Fibroblast of lung (primary cell): ENCODE measurements around the gene CSE1L. TPM values are rescaled to one million over a fixed set of nuclear protein-coding genes. Genes with fewer than 3 reads are reported as not detected.
A peak's percentile ranks its signal among the peaks of the same experiment; 100 is the strongest.

Experiments used
- DNase-seq, 2 donors: peaks; one replicate each; pipeline versions ENCODE4 v3.0.0 to v3.0.0-alpha.2; 2010; ENCODE audit warnings: low read depth in 2 of 2
- H2AFZ ChIP-seq: 2 replicates; pipeline ENCODE4 v1.5.1; 2012; ENCODE audit warnings: low read length, control low read depth, inconsistent platforms
- H3K27ac ChIP-seq: 2 replicates; pipeline ENCODE4 v1.5.1; 2011; ENCODE audit warnings: low read length, control low read depth; ENCODE audit not compliant: insufficient read depth
- H3K27me3 ChIP-seq: 2 replicates; pipeline ENCODE4 v1.5.1; 2011; ENCODE audit warnings: mild to moderate bottlenecking, low read length; ENCODE audit not compliant: control insufficient read depth, insufficient read depth
- H3K36me3 ChIP-seq: 2 replicates; pipeline ENCODE4 v1.5.1; 2011; ENCODE audit warnings: low read length; ENCODE audit not compliant: control insufficient read depth, insufficient read depth
- H3K4me1 ChIP-seq: 2 replicates; pipeline ENCODE4 v1.5.1; 2011; ENCODE audit warnings: low read length; ENCODE audit not compliant: control insufficient read depth, insufficient read depth; ENCODE audit errors: extremely low read depth
- H3K4me2 ChIP-seq: 2 replicates; pipeline ENCODE4 v1.5.1; 2011; ENCODE audit warnings: low read length, control low read depth; ENCODE audit not compliant: insufficient read depth; ENCODE audit errors: extremely low read depth
- H3K4me3 ChIP-seq, 4 experiments: fragments of 200-600 bp in 1 of 4; sonication (generic) in 1 of 4; replicated peaks in 1 of 4; 2 replicates each; pipeline ENCODE4 v1.5.1; 2011 to 2016; ENCODE audit warnings: low read length in 4 of 4, low read depth in 3 of 4, mild to moderate bottlenecking in 3 of 4, control low read depth in 2 of 4, inconsistent platforms in 1 of 4, mixed read lengths in 1 of 4; ENCODE audit not compliant: insufficient read depth in 1 of 4; ENCODE audit errors: control extremely low read depth in 1 of 4
- H3K79me2 ChIP-seq: 2 replicates; pipeline ENCODE4 v1.5.1; 2012; ENCODE audit warnings: mild to moderate bottlenecking, low read length, inconsistent platforms; ENCODE audit not compliant: control insufficient read depth, insufficient read depth
- H3K9ac ChIP-seq: 2 replicates; pipeline ENCODE4 v1.5.1; 2011; ENCODE audit warnings: mild to moderate bottlenecking, low read length, control low read depth; ENCODE audit not compliant: insufficient read depth
- H3K9me3 ChIP-seq: 2 replicates; pipeline ENCODE4 v1.5.1; 2012; ENCODE audit warnings: low read depth, low read length; ENCODE audit not compliant: control insufficient read depth, insufficient read depth
- H4K20me1 ChIP-seq: 2 replicates; pipeline ENCODE4 v1.5.1; 2011; ENCODE audit warnings: low read length; ENCODE audit not compliant: control insufficient read depth, insufficient read depth; ENCODE audit errors: extremely low read depth
- EZH2 ChIP-seq: IDR thresholded peaks from 2 replicates; pipeline ENCODE4 v1.5.1; 2012; ENCODE audit warnings: low read length, control low read depth, mild to moderate bottlenecking; ENCODE audit errors: missing control alignments
- polyA plus RNA-seq, 2 donors: library from polyadenylated mRNA; depleted of rRNA in 1 of 2; stranded (reverse) in 1 of 2; unstranded in 1 of 2; fragments of >200 nt; gene quantifications; 2 replicates each; pipeline ENCODE4 v1.2.1, GENCODE V29; 2011 to 2012; ENCODE audit warnings: missing spikeins in 1 of 2
- total RNA-seq: library from RNA; depleted of rRNA; stranded (reverse); fragments of >200 nt; gene quantifications from 2 replicates; pipeline ENCODE4 v1.2.1, GENCODE V29; 2014
- TF ChIP-seq, protein P1 (sequence below), 2 donors: IDR thresholded peaks in 1 of 2; conservative IDR thresholded peaks in 1 of 2; 1 replicate in 1 of 2; 2 replicates in 1 of 2; pipeline ENCODE4 v1.5.1; 2011 to 2012; ENCODE audit warnings: low read length in 2 of 2, control low read depth in 1 of 2, inconsistent platforms in 1 of 2, low read depth in 1 of 2, mild to moderate bottlenecking in 1 of 2

Gene CSE1L
- total and polyA plus RNA-seq, 2 donors (not counting 1 experiment from before 2014, with no cell fraction given): 44.8 to 52.5 TPM

- DNase-seq: no peak
- H3K27me3 ChIP-seq: no peaks in the 10 kb centered on the region
- H3K4me3 ChIP-seq: no peak overlapping the region
- no peak overlapping the region for H3K9ac ChIP-seq
- H3K4me2 ChIP-seq: no peak overlapping the region
- no peak overlapping the region for H2AFZ ChIP-seq
- H3K27ac ChIP-seq: no peak overlapping the region
- H3K4me1 ChIP-seq: no peaks in the 10 kb centered on the region
- no peaks in the 10 kb centered on the region for H4K20me1 ChIP-seq
- no peak for TF ChIP-seq EZH2
- TF ChIP-seq, protein P1, sequence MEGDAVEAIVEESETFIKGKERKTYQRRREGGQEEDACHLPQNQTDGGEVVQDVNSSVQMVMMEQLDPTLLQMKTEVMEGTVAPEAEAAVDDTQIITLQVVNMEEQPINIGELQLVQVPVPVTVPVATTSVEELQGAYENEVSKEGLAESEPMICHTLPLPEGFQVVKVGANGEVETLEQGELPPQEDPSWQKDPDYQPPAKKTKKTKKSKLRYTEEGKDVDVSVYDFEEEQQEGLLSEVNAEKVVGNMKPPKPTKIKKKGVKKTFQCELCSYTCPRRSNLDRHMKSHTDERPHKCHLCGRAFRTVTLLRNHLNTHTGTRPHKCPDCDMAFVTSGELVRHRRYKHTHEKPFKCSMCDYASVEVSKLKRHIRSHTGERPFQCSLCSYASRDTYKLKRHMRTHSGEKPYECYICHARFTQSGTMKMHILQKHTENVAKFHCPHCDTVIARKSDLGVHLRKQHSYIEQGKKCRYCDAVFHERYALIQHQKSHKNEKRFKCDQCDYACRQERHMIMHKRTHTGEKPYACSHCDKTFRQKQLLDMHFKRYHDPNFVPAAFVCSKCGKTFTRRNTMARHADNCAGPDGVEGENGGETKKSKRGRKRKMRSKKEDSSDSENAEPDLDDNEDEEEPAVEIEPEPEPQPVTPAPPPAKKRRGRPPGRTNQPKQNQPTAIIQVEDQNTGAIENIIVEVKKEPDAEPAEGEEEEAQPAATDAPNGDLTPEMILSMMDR (conservative IDR thresholded peaks at IDR 0.05 in 1 of 2, IDR thresholded peaks at IDR 0.05 in 1 of 2; ENCODE audit: low read depth in 1 of 2, low read length in 2 of 2): no peak
- no peaks in the 10 kb centered on the region for H3K9me3 ChIP-seq
- peaks cover 3% of the 10 kb centered on the region for H3K36me3 ChIP-seq
- H3K79me2 ChIP-seq: no peaks in the 10 kb centered on the region
Observed at GRCh38 chr20:49034070-49034732, 11.9 kb upstream of the CSE1L start.

DNA sequence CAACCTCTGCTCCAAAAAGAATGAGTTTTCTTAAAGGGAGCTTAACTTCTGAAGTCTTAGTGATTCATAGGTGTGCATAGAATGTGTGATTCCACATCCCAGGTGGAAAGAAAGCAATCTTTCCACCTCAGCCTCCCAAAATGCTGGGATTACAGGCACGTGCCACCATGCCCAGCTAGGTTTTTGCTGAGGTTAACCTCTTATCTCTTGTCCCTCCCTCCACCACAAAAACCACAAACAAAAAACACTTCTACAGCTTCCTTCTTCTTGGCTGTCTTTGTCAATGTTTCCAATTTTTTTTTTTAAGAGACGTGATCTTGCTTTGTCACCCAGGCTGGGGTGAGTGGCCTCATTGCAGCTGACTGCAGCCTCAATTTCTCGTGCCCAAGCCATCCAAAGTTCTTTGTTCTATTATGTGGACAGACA lies 8.1 kb upstream of the CSE1L start:
- H3K9me3 ChIP-seq: no peaks in the 10 kb centered on the region
- no peak overlapping the region for H3K27ac ChIP-seq
- H3K4me3 ChIP-seq: no peak overlapping the region
- H2AFZ ChIP-seq: no peak overlapping the region
- DNase-seq: peak in 1 of 2 donors; percentile 29
- no peaks in the 10 kb centered on the region for H4K20me1 ChIP-seq
- peaks cover 3% of the 10 kb centered on the region for H3K36me3 ChIP-seq
- H3K4me2 ChIP-seq: no peak overlapping the region
- TF ChIP-seq EZH2: no peak
- TF ChIP-seq, protein P1 (conservative IDR thresholded peaks at IDR 0.05 in 1 of 2, IDR thresholded peaks at IDR 0.05 in 1 of 2; ENCODE audit: low read depth in 1 of 2, low read length in 2 of 2): no peak
- no peaks in the 10 kb centered on the region for H3K79me2 ChIP-seq
- no peaks in the 10 kb centered on the region for H3K27me3 ChIP-seq
- no peaks in the 10 kb centered on the region for H3K4me1 ChIP-seq
- no peak overlapping the region for H3K9ac ChIP-seq

GRCh38 chr20:49039854-49040253 lies 6.3 kb upstream of the CSE1L start:
- H3K9me3 ChIP-seq: no peaks in the 10 kb centered on the region
- no peaks in the 10 kb centered on the region for H4K20me1 ChIP-seq
- DNase-seq: no peak
- no peak overlapping the region for H2AFZ ChIP-seq
- H3K27me3 ChIP-seq: no peaks in the 10 kb centered on the region
- no peak overlapping the region for H3K27ac ChIP-seq
- TF ChIP-seq EZH2: no peak
- TF ChIP-seq, protein P1 (conservative IDR thresholded peaks at IDR 0.05 in 1 of 2, IDR thresholded peaks at IDR 0.05 in 1 of 2; ENCODE audit: low read depth in 1 of 2, low read length in 2 of 2): no peak
- H3K4me3 ChIP-seq: no peak overlapping the region
- no peak overlapping the region for H3K4me2 ChIP-seq
- H3K79me2 ChIP-seq: no peaks in the 10 kb centered on the region
- no peak overlapping the region for H3K9ac ChIP-seq
- H3K4me1 ChIP-seq: no peaks in the 10 kb centered on the region
- no peaks in the 10 kb centered on the region for H3K36me3 ChIP-seq
